22Rv1 (cell line): ENCODE data around the gene CNN3.

Experiments
- CTCF ChIP-seq: fragments of 450-650 bp; IDR thresholded peaks from 2 replicates; pipeline ENCODE4 v1.5.1; 2017; ENCODE audit warnings: mild to moderate bottlenecking
- ZFX ChIP-seq: fragments of 450-650 bp; IDR thresholded peaks from 2 replicates; pipeline ENCODE4 v1.6.1; 2017; ENCODE audit warnings: antibody characterized with exemption, borderline replicate concordance

DNA sequence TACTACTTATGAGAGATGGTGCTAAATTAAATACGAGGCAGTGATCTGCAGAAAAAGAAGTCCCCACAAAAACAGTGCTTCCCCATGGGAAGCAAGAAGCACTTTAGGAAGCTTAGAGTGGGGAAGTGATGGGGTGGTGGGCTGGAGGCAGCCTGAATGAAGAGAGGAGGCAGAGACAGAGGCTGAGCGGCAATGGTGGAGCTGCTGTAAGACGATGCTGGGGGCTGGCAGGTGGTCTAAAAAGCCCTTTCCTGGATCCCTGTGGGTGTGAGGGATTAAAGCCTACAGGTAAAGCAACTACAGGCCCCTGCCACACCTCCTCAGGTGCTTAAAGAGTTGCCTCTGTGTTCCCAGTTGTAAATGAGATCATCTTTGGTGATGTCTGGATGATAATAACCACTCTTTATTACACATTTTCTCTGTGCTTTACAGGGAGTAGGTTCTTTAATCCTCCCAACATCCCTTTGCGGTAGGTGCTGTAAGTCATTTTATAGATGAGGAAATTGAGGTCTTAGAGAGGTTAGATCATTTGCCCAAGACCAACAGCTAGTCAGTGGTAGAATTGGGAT lies 39.2 kb downstream of the CNN3 start:
- TF ChIP-seq CTCF = no peak
- TF ChIP-seq ZFX = no peak
